ENCODE measurements around the gene NUDC.
"Not testable (repeated sequence)": the region's sequence is repeated elsewhere in the genome, so short reads cannot be mapped to it uniquely, and the experiment has no call there.

Gene NUDC

DNA sequence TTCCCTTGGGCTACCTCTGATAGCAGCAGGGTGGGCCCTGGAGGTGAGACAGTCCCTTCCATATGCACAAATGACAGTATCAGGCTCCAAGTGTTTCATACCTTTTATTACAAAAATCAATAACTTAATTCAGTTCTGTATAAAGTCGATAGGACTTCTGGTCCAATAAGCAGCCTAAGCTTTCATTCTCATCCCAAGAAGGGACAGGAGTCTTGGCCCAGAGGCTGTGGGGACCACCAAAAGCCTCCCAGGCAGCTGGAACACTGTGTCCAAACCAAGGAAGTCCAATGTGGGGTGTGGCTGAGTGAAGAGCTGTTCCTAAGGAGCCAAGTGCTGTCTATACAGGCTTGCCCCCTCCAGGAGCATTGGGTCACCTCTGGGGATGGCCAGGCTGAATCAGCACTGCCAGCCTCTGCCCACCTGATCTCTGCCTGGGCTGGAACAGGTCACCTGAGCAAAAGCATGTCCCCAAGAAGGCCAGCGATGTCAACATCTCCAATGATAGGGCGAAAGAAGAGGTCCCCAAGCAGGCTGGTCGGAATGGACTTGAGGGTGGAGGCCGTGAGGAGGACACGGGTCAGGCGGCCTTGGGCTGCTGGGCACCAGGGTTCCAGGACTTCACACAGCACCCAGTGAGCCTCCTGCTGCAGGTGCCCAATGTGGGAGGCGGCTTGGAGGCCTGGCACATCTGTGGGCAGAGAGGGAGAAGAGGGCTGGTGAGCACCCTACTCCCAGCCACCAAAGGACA lies 10.0 kb upstream of the NUDC start:
- DNase-seq = no peak

DNA sequence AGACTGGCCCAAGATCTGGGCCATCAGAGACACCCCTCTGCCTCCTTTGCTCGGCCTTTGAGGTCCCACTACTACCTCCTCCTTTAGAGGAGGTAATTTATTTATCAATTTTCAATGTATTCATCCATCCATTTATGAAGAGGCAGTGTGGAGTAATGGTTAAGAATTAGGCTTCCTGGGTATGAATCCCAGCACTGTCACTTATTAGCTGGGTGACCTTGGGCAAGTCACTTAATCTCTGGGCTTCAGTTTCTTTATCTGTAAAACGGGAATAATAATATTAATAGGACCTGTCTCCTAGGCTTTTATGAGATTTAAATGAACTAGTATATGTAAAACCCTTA lies 9.4 kb upstream of the NUDC start:
- DNase-seq = no peak

DNA sequence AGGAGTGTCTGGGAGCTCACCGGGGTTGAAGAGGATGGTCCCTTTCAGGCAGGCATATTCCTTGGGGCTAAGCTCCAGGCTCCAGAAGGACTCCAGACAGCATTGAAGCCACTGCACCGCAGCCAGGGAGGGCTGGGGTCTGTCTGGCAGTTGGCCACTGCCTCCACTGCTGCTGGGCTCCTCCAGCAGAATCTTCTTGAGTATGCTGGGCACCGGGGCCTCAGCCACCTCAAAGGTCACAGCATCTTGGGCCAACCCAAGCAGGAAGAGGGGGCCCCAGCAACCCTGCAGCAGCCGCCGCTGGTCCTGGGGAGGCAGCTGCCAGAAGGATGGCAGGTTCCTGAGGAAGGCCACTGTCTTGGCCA lies 8.2 kb upstream of the NUDC start:
- DNase-seq = no peak

DNA sequence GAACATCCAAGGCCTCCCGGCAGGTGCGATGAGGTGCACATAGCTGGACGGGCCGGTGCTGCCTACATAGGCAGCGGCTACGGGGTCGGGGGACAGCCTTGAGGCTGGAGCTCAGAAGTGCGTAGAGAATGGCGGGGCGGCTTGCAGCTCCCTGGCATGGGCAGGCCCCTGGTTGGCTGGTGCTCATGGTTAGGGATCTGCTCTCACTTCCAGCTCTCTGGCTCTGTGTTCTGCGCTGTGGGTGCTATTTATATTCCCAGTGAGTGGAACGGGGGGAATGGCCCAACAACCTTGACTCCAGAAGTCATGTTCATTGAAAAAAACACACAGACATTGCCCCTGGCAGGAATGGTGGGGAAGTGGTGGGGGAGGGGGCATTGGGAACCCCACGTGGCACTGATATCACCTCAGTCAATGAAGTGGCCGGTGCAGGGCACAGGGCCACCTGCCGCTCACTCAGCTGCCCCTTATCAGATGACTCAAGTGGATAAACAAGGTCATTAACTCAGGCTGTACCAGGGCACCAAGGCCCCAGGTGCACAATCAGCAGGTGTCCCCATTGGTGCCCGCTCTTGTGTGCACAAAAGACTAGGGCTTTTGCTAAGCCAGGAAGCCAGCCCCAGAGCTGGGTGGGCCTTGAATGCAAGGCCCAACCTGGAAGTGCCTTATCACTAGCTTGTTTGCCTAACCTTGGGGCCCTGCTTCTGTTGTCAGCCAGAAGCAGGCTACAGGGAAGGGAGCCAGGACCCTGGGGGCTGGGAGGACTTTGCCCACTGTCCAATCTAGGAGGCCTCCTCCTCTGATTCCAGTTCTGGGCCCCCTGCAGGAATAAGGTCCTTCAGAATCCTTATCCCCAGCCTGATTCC lies 7.6 kb upstream of the NUDC start, which contains the start of gene NR0B2:
TSS of gene NR0B2 (minus strand) at position 222 of the 866 bp plus-strand sequence. CDS start at position 187, 35 bp downstream.
- DNase-seq = no peak

GRCh38 chr1:26915204-26915842 lies 6.2 kb upstream of the NUDC start:
- no peak for DNase-seq

DNA sequence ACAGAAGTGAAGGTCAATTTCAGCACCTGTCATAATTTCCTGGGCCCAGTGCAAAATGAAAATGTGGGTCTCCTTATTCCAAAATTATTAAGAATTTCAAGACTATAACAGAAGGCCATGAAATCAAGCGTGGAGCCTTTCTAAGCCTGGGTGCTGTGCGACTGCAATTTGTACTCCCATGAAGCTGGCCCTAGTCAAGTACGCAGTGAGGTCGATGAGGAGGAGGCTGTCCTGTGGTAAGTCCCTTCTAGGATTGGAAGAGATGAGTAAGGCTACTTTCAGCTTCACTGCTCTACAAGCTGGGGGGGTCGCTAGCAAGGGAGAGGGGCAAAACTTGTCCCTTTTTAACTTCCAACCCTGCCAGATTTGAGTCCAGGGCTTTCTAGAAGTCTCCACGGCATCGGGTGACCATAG lies 410 bp upstream of the NUDC start:
- DNase-seq = no peak

DNA sequence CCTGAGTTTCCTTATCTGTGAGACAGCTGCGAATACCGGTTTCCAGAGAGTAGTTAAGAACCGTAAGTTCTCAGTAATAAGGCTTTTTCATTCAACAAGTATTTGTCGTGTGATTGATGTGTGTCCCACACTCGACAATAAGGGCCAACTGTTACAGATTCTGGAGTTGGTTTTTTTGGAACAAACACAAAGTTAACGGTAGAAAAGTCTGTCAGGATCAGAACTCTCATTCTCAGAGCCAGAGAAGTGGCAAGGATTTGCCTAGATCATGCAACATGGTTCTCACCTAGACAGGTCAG lies 837 bp downstream of the NUDC start:
- DNase-seq = no peak

GRCh38 chr1:26922901-26923300 lies 1.4 kb downstream of the NUDC start:
- DNase-seq = no peak

GRCh38 chr1:26923711-26924110 lies 2.2 kb downstream of the NUDC start:
- no peak for DNase-seq

DNA sequence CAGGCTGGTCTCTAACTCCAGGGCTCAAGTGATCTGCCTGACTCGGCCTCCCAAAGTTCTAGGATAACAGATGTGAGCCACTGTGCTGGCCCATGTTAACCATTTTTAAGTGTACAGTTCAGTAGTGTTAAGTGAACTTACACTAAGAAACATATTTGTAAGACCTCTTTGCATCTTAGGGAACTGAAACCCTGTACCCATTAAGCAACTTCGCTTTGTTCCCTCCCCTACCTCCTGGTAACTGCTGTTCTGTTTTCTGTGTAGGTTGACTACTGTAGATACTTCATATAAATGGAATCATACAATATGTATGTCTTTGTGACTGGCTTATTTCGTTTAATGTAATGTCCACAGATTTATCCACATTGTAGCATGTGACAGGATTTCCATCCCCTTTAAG lies 11.0 kb downstream of the NUDC start:
- no peak for DNase-seq

- DNase-seq = no peak
Observed at GRCh38 chr1:26936823-26937222, 15.3 kb downstream of the NUDC start.

GRCh38 chr1:26938004-26938658 lies 16.6 kb downstream of the NUDC start:
- DNase-seq = no peak

GRCh38 chr1:26938659-26939025 lies 17.1 kb downstream of the NUDC start:
- no peak for DNase-seq

- DNase-seq = no peak
Observed at GRCh38 chr1:26941311-26941710, 19.8 kb downstream of the NUDC start.

- no peak for DNase-seq
Observed at GRCh38 chr1:26942656-26943055, 21.1 kb downstream of the NUDC start.

DNA sequence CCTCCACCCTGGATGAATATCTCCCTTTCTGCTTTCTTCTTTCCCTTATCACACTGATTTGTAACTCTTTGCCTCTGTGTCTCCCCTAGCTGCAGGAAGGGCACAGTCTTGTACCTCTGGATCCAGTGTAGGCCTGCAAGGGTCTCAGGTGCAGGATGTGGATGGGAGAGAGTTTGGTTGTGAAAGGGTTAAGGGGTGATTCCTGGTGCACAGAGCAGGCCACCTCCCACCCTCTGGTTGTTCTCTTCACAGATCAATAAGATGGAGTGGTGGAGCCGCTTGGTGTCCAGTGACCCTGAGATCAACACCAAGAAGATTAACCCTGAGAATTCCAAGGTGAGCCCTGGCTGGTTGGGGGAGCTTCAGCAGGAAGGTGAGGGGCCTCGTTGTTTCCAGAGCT lies 23.6 kb downstream of the NUDC start:
- DNase-seq = no peak

- no peak for DNase-seq
Observed at GRCh38 chr1:26945728-26946127, 24.2 kb downstream of the NUDC start.

DNA sequence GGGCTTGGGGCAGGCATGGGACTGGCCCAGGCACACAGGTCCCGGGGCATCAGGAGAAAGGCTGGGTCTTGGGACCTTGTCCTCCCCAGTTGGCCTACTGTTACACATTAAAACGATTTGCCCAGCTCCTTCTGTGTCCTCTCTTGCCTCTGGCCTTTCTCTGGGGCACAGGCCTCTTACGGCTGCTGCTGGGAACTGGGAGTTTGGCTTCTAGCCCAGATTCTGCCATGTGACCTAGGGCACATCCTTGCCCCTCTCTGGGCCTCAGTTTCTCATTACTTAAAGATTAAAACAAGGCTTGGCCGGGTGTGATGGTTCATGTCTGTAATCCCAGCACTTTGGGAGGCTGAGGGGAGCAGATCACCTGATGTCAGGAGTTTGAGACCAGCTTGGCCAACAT lies 24.7 kb downstream of the NUDC start:
- DNase-seq = no peak

DNA sequence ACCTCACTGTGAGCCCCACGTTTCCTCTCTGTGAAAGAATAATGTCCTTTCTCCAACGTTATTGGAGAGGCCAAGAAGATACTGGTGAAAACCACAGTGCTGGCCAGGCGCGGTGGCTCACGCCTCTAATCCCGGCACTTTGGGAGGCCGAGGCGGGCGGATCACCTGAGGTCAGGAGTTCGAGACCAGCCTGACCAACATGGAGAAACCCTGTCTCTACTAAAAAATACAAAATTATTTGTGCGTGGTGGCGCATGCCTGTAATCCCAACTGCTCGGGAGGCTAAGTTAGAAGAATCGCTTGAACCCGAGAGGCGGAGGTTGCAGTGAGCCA lies 27.1 kb downstream of the NUDC start:
- not testable (repeated sequence) for DNase-seq

DNA sequence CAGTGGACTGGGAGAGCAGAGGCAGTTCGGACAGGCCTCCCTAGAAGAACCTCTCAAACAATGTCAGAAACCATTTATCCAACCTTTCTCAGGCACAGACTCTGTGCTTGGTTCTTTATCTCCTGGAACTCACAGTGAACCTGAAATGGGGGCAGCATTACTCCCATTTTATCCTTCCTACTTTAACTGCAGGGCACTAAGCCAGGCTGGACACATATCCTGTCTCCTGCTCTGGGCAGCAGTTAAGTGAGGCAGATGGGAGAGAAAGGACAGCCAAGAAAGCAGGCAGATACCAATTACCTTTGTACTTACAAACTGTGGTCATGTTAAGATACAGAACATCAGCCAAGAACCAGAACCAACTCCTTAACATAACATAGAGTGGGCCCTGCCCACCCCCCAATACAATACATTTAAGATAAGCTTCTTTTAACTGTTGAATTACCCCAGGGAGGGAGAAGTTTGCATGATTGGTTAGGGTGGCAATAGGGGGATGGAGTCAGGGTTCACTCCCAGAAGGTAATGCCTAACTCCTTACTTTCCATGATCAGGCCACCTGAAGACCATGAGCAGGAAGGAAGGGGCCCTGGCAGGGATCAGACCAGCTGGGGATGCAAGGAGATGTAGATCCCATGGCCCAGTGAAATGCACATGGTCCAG lies 27.9 kb downstream of the NUDC start:
- no peak for DNase-seq

DNA sequence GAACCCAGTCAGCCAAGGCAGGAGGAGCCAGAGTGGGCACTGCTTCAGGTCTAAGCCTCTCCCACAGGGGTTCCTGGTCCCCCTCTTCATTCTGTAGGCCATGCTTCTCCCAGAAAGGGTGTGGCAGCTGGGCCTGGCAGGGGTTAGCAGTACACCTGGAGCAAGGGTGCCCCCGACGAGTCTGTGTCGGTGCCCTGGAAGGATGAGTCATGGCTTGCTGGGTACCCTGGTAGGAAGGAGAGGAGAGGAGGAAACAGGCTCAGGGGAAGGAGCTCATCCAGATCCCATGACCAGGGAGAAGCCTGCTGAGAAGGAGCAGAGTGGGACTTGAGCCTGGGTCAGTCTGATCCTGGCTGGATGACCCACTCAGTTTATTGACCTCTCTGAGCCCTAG lies 28.4 kb downstream of the NUDC start:
- DNase-seq = no peak

DNA sequence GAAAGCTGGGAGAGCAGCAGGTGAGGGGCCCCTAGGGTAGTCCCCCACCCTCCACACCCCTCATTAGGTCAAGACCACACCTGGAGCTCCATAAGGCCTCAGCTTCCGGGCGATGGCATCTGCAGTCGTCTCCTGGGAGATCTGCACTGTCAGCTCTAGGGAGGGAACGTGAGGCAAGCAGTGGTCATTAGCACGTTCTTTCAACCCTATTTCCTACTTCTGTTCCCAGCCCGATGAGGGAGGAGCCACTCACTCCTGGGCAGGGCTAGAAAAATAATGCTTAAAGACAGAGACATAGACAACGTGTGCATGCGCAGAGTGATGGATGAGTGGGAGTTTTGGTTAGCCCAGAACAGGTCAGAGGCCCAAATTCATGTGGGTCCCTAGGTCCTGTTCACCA lies 29.1 kb downstream of the NUDC start:
- no peak for DNase-seq

GRCh38 chr1:26951216-26951615 lies 29.7 kb downstream of the NUDC start:
- DNase-seq = no peak

All from right hindlimb (tissue), 1 donor.